K562 (cell line): ENCODE data around the gene OR2V2. TPM values are rescaled to one million over a fixed set of nuclear protein-coding genes. Genes with fewer than 3 reads are reported as not detected.

Source experiments
- BRF1 ChIP-seq: IDR thresholded peaks from 3 replicates; pipeline ENCODE4 v1.6.1; 2011; ENCODE audit warnings: borderline replicate concordance, mild to moderate bottlenecking; ENCODE audit not compliant: insufficient read length; ENCODE audit errors: extremely low read depth
- CC2D1A ChIP-seq: fragments of 450-650 bp; IDR thresholded peaks from 2 replicates; pipeline ENCODE4 v1.6.1; 2017; ENCODE audit warnings: mild to moderate bottlenecking
- CXXC5 ChIP-seq: fragments of 250-450 bp; sonication (Bioruptor Pico); IDR thresholded peaks from 2 replicates; pipeline ENCODE4 v1.8.0; 2022; ENCODE audit warnings: inconsistent platforms, mild to moderate bottlenecking, moderate library complexity
- EGR1 ChIP-seq: fragments of 450-650 bp; conservative IDR thresholded peaks from 2 replicates; pipeline ENCODE4 v1.6.1; 2017; ENCODE audit warnings: mild to moderate bottlenecking
- HDAC3 ChIP-seq: fragments of 450-650 bp; IDR thresholded peaks from 2 replicates; pipeline ENCODE4 v1.6.1; 2018; ENCODE audit warnings: borderline replicate concordance, mild to moderate bottlenecking, moderate library complexity; ENCODE audit not compliant: partially characterized antibody
- NEUROD1 ChIP-seq: fragments of 150-350 bp; IDR thresholded peaks from 2 replicates; pipeline ENCODE4 v1.6.1; 2014; ENCODE audit warnings: borderline replicate concordance, low read length, low read depth; ENCODE audit not compliant: partially characterized antibody
- NR1H2 ChIP-seq: sonication (generic); formaldehyde crosslinking; IDR thresholded peaks from 2 replicates; pipeline ENCODE4 v1.4.0; 2020; ENCODE audit warnings: mild to moderate bottlenecking, missing genetic modification reagents
- POLR2B ChIP-seq: fragments of 450-650 bp; IDR thresholded peaks from 2 replicates; pipeline ENCODE4 v1.6.1; 2018; ENCODE audit warnings: low read depth; ENCODE audit not compliant: partially characterized antibody
- TEAD4 ChIP-seq, 2 experiments: sonication (generic) in 1 of 2; formaldehyde crosslinking in 1 of 2; IDR thresholded peaks; 2 replicates each; pipeline versions ENCODE4 v1.6.1 to v1.8.0; 2012 to 2022; ENCODE audit warnings: borderline replicate concordance in 1 of 2, inconsistent platforms in 1 of 2, low read length in 1 of 2, mild to moderate bottlenecking in 1 of 2, missing genetic modification reagents in 1 of 2
- ZEB2 ChIP-seq: fragments of 450-650 bp; IDR thresholded peaks from 2 replicates; pipeline ENCODE4 v1.6.1; 2016
- ZFX ChIP-seq: sonication (generic); formaldehyde crosslinking; IDR thresholded peaks from 2 replicates; pipeline ENCODE4 v1.8.0; 2022; ENCODE audit warnings: mild to moderate bottlenecking, missing genetic modification reagents, moderate library complexity
- ZNF24 ChIP-seq: fragments of 450-650 bp; IDR thresholded peaks from 2 replicates; pipeline ENCODE4 v1.6.1; 2016
- ZNF717 ChIP-seq: fragments of 250-450 bp; sonication (Bioruptor Pico); IDR thresholded peaks from 2 replicates; pipeline ENCODE4 v1.5.0; 2021
- polyA plus RNA-seq, 8 experiments: library from polyadenylated mRNA; depleted of rRNA in 4 of 8; stranded (reverse) in 5 of 8; unstranded in 3 of 8; fragments of >200 nt; fragmentation: Nextera tagmentation in 2 of 8; fragmentation: Illumina TruSeq in 1 of 8; extraction: Ambion mirVana in 2 of 8; extraction: Trizol in 1 of 8; gene quantifications; 2 replicates each; pipeline versions ENCODE4 v1.2.1 to v1.2.3, GENCODE V29; 2011 to 2014; ENCODE audit warnings: inconsistent platforms in 1 of 8, missing spikeins in 1 of 8
- total RNA-seq, 7 experiments: library from RNA; depleted of rRNA in 6 of 7; stranded (reverse); fragments of >200 nt in 6 of 7; fragmentation: Illumina TruSeq in 2 of 7; extraction: Trizol in 2 of 7; gene quantifications; 2 replicates each; pipeline versions ENCODE4 v1.2.1 to v1.2.3, GENCODE V29; 2011 to 2021; ENCODE audit warnings: low replicate concordance in 1 of 7
- TF ChIP-seq, protein P1 (sequence below): fragments of 450-650 bp; formaldehyde crosslinking; IDR thresholded peaks from 2 replicates; pipeline ENCODE4 v1.4.0; 2020; ENCODE audit warnings: mild to moderate bottlenecking
- TF ChIP-seq, protein P2 (sequence below): fragments of 450-650 bp; IDR thresholded peaks from 2 replicates; pipeline ENCODE4 v1.6.1; 2016; ENCODE audit warnings: low read depth
- TF ChIP-seq, protein P3 (sequence below): fragments of 450-650 bp; IDR thresholded peaks from 2 replicates; pipeline ENCODE4 v1.6.1; 2018; ENCODE audit not compliant: partially characterized antibody

Gene OR2V2
- total and polyA plus RNA-seq, 9 of the 15 experiments (the other 6 are each of a cell fraction or from before 2014, with no cell fraction given): 0.01 TPM; not detected in 8

DNA sequence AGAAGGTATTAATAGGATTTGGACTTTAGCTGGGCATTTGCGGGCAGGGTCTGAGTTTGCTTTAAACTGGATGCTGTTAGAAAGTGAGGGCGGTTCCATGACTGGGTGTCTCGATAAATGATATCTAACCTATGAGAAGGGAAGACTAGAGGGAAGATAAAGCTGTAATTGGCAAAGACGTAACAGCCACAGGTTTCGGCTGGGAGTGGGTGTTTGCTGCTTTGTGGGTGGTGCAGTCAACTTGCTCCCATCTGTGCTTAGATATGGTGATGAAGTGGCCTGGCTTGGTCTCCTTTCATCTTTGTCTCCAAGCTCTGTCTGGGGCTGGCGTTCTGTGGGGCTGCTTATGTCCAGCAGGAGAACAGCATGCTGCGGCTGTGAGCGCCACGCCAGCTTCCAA, 39.7 kb upstream of the OR2V2 start (continued):
- TF ChIP-seq ZEB2: 0 out of 2 replicates have a peak, but pooled peaks have one; percentile 24
- TF ChIP-seq ZNF24: no peak
- TF ChIP-seq HDAC3: no peak
- no peak for TF ChIP-seq ZNF717
- TF ChIP-seq NR1H2 (CRISPR knock-in tag): no peak
- TF ChIP-seq, protein P1, sequence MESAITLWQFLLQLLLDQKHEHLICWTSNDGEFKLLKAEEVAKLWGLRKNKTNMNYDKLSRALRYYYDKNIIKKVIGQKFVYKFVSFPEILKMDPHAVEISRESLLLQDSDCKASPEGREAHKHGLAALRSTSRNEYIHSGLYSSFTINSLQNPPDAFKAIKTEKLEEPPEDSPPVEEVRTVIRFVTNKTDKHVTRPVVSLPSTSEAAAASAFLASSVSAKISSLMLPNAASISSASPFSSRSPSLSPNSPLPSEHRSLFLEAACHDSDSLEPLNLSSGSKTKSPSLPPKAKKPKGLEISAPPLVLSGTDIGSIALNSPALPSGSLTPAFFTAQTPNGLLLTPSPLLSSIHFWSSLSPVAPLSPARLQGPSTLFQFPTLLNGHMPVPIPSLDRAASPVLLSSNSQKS: no peak
- no peak for TF ChIP-seq POLR2B
- TF ChIP-seq, protein P2, sequence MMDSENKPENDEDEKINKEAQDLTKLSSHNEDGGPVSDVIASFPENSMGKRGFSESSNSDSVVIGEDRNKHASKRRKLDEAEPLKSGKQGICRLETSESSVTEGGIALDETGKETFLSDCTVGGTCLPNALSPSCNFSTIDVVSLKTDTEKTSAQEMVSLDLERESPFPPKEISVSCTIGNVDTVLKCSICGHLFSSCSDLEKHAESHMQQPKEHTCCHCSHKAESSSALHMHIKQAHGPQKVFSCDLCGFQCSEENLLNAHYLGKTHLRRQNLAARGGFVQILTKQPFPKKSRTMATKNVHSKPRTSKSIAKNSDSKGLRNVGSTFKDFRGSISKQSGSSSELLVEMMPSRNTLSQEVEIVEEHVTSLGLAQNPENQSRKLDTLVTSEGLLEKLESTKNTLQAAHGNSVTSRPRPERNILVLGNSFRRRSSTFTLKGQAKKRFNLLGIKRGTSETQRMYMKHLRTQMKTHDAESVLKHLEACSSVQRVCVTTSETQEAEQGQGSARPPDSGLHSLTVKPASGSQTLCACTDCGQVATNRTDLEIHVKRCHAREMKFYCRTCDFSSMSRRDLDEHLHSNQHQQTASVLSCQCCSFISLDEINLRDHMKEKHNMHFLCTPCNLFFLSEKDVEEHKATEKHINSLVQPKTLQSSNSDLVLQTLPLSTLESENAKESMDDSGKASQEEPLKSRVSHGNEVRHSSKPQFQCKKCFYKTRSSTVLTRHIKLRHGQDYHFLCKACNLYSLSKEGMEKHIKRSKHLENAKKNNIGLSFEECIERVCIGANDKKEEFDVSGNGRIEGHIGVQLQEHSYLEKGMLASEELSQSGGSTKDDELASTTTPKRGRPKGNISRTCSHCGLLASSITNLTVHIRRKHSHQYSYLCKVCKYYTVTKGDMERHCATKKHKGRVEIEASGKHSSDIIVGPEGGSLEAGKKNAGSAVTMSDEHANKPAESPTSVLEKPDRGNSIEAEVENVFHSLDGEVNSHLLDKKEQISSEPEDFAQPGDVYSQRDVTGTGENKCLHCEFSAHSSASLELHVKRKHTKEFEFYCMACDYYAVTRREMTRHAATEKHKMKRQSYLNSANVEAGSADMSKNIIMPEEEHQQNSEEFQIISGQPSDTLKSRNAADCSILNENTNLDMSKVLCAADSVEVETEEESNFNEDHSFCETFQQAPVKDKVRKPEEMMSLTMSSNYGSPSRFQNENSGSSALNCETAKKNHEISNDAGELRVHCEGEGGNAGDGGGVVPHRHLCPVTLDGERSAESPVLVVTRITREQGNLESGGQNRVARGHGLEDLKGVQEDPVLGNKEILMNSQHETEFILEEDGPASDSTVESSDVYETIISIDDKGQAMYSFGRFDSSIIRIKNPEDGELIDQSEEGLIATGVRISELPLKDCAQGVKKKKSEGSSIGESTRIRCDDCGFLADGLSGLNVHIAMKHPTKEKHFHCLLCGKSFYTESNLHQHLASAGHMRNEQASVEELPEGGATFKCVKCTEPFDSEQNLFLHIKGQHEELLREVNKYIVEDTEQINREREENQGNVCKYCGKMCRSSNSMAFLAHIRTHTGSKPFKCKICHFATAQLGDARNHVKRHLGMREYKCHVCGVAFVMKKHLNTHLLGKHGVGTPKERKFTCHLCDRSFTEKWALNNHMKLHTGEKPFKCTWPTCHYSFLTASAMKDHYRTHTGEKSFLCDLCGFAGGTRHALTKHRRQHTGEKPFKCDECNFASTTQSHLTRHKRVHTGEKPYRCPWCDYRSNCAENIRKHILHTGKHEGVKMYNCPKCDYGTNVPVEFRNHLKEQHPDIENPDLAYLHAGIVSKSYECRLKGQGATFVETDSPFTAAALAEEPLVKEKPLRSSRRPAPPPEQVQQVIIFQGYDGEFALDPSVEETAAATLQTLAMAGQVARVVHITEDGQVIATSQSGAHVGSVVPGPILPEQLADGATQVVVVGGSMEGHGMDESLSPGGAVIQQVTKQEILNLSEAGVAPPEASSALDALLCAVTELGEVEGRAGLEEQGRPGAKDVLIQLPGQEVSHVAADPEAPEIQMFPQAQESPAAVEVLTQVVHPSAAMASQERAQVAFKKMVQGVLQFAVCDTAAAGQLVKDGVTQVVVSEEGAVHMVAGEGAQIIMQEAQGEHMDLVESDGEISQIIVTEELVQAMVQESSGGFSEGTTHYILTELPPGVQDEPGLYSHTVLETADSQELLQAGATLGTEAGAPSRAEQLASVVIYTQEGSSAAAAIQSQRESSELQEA: no peak
- TF ChIP-seq EGR1: peak; percentile 91
- TF ChIP-seq CXXC5 (CRISPR knock-in tag): peak; percentile 63
- no peak for TF ChIP-seq ZFX (CRISPR knock-in tag)
- TF ChIP-seq, protein P3, sequence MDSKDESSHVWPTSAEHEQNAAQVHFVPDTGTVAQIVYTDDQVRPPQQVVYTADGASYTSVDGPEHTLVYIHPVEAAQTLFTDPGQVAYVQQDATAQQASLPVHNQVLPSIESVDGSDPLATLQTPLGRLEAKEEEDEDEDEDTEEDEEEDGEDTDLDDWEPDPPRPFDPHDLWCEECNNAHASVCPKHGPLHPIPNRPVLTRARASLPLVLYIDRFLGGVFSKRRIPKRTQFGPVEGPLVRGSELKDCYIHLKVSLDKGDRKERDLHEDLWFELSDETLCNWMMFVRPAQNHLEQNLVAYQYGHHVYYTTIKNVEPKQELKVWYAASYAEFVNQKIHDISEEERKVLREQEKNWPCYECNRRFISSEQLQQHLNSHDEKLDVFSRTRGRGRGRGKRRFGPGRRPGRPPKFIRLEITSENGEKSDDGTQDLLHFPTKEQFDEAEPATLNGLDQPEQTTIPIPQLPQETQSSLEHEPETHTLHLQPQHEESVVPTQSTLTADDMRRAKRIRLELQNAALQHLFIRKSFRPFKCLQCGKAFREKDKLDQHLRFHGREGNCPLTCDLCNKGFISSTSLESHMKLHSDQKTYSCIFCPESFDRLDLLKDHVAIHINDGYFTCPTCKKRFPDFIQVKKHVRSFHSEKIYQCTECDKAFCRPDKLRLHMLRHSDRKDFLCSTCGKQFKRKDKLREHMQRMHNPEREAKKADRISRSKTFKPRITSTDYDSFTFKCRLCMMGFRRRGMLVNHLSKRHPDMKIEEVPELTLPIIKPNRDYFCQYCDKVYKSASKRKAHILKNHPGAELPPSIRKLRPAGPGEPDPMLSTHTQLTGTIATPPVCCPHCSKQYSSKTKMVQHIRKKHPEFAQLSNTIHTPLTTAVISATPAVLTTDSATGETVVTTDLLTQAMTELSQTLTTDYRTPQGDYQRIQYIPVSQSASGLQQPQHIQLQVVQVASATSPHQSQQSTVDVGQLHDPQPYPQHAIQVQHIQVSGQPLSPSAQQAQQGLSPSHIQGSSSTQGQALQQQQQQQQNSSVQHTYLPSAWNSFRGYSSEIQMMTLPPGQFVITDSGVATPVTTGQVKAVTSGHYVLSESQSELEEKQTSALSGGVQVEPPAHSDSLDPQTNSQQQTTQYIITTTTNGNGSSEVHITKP: peak; percentile 29
- peak; percentile 23; the same call in 1 of the 2 replicates for TF ChIP-seq CC2D1A
- TF ChIP-seq BRF1: no peak
- no peak for TF ChIP-seq NEUROD1
- TF ChIP-seq TEAD4 (IDR thresholded peaks at IDR 0.05; ENCODE audit: low read length): peak; percentile 88
- TF ChIP-seq TEAD4 (CRISPR knock-in tag; IDR thresholded peaks at IDR 0.05; ENCODE audit: borderline replicate concordance): no peak
